ENCODE data around the gene TBC1D22B.
A peak's percentile ranks its signal among the peaks of the same experiment; 100 is the strongest.

DNA sequence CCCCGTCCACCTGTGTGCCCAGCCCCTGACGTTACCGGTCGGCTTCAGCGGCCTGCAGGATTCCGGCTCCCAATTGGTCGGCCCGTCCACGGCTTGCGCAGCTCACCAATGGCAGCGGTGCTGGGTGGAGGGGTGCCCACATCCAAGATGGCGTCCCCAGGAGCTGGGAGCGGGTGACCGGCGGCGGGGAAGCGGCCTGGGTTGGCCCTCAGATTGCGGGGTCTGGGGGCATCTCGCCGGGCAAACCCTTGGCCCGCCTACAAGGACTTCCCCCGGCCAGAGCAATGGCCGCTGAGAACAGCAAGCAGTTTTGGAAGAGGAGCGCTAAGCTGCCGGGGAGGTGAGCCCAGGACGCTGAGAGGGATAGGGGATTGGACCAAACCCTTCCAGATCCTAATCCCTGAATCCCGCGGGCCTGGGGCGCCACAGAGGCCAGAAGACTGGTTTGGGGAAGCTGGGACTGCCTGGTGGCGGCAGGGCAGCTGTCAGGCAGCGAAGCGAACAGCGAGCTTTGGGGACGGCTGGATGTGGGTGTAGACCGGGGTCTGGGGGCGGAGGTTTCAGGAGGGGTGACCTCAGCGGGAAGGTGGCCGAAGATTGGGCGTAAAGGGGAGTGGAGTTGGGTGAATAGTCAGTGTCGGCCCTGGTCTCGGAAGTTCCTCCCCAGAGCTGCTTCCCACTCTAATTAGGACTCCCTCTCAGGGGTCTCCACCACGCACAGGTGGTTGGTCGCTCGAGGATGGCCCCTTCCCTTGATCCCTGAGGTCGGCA is at the start of gene TBC1D22B, which contains the start of gene TMEM217:
- TF ChIP-seq, protein P1, sequence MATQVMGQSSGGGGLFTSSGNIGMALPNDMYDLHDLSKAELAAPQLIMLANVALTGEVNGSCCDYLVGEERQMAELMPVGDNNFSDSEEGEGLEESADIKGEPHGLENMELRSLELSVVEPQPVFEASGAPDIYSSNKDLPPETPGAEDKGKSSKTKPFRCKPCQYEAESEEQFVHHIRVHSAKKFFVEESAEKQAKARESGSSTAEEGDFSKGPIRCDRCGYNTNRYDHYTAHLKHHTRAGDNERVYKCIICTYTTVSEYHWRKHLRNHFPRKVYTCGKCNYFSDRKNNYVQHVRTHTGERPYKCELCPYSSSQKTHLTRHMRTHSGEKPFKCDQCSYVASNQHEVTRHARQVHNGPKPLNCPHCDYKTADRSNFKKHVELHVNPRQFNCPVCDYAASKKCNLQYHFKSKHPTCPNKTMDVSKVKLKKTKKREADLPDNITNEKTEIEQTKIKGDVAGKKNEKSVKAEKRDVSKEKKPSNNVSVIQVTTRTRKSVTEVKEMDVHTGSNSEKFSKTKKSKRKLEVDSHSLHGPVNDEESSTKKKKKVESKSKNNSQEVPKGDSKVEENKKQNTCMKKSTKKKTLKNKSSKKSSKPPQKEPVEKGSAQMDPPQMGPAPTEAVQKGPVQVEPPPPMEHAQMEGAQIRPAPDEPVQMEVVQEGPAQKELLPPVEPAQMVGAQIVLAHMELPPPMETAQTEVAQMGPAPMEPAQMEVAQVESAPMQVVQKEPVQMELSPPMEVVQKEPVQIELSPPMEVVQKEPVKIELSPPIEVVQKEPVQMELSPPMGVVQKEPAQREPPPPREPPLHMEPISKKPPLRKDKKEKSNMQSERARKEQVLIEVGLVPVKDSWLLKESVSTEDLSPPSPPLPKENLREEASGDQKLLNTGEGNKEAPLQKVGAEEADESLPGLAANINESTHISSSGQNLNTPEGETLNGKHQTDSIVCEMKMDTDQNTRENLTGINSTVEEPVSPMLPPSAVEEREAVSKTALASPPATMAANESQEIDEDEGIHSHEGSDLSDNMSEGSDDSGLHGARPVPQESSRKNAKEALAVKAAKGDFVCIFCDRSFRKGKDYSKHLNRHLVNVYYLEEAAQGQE (IDR thresholded peaks at IDR 0.05; ENCODE audit: unreplicated experiment), result no peak
- TF ChIP-seq POLR2AphosphoS5 (IDR thresholded peaks at IDR 0.05; ENCODE audit: low read depth), result peak; percentile 82
- TF ChIP-seq, protein P2, sequence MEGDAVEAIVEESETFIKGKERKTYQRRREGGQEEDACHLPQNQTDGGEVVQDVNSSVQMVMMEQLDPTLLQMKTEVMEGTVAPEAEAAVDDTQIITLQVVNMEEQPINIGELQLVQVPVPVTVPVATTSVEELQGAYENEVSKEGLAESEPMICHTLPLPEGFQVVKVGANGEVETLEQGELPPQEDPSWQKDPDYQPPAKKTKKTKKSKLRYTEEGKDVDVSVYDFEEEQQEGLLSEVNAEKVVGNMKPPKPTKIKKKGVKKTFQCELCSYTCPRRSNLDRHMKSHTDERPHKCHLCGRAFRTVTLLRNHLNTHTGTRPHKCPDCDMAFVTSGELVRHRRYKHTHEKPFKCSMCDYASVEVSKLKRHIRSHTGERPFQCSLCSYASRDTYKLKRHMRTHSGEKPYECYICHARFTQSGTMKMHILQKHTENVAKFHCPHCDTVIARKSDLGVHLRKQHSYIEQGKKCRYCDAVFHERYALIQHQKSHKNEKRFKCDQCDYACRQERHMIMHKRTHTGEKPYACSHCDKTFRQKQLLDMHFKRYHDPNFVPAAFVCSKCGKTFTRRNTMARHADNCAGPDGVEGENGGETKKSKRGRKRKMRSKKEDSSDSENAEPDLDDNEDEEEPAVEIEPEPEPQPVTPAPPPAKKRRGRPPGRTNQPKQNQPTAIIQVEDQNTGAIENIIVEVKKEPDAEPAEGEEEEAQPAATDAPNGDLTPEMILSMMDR (conservative IDR thresholded peaks at IDR 0.05; ENCODE audit: low read depth in 2 of 2), result no peak
- TF ChIP-seq EZH2 (IDR thresholded peaks at IDR 0.05; ENCODE audit: low read depth, unreplicated experiment), result no peak
- no peak for TF ChIP-seq ZNF331 (CRISPR knock-in tag; IDR thresholded peaks at IDR 0.05; ENCODE audit: low read depth)
- TF ChIP-seq, protein P3, sequence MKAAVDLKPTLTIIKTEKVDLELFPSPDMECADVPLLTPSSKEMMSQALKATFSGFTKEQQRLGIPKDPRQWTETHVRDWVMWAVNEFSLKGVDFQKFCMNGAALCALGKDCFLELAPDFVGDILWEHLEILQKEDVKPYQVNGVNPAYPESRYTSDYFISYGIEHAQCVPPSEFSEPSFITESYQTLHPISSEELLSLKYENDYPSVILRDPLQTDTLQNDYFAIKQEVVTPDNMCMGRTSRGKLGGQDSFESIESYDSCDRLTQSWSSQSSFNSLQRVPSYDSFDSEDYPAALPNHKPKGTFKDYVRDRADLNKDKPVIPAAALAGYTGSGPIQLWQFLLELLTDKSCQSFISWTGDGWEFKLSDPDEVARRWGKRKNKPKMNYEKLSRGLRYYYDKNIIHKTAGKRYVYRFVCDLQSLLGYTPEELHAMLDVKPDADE (IDR thresholded peaks at IDR 0.05), result peak; percentile 75; the same call in 1 of the 2 replicates
- TF ChIP-seq STAT1 (IDR thresholded peaks at IDR 0.05; ENCODE audit: unreplicated experiment), result no peak
- TF ChIP-seq ZNF114 (CRISPR knock-in tag; IDR thresholded peaks at IDR 0.05), result no peak
